ENCODE results near the gene RPL35. TPM values are rescaled to one million over a fixed set of nuclear protein-coding genes. Genes with fewer than 3 reads are reported as not detected.

The RPL35 gene
- total and polyA plus RNA-seq, 7 experiments from 2014 or later = 1,415 to 2,135 (median 1,872) TPM

GRCh38 chr9:124863371-124863871 lies 1.7 kb upstream of the RPL35 start:
- ATAC-seq (no peak), DNase-seq (no peak)
- H3K9me3 Mint-ChIP-seq = peaks cover 0 to 2% (median 0%) of the 10 kb centered on the region in 11 donors
- H3K27me3 ChIP-seq (ENCODE audit: control insufficient read depth in 2 of 2, insufficient read depth in 2 of 2, low read length in 2 of 2) = no peaks in the 10 kb centered on the region
- H3K4me3 ChIP-seq (ENCODE audit: low read length) = no peak overlapping the region
- peaks cover 0 to 31% (median 0%) of the 10 kb centered on the region in 3 experiments for H3K36me3 ChIP-seq (ENCODE audit: control insufficient read depth in 2 of 3, insufficient read depth in 3 of 3, low read length in 3 of 3)
- peak overlapping the region; percentile 1 to 96 (median 64) for H3K4me3 Mint-ChIP-seq
- H3K27me3 Mint-ChIP-seq = no peaks in the 10 kb centered on the region
- peaks cover 7 to 46% (median 35%) of the 10 kb centered on the region in 7 donors for H3K4me1 Mint-ChIP-seq
- H3K27ac ChIP-seq (ENCODE audit: low read depth, low read length) = no peak overlapping the region
- CTCF ChIA-PET = interaction anchor here (2.4 kb wide), 1 partner anchor 11 kb away, joined by 7 read pairs; no protein-coding TSS in a partner anchor
- no peaks in the 10 kb centered on the region for H3K9me3 ChIP-seq (ENCODE audit: control insufficient read depth in 2 of 3, low read length in 3 of 3)
- H3K27ac Mint-ChIP-seq = peak overlapping the region in 4 of 9 donors; percentile 25 to 62 (median 49)
- H3K36me3 Mint-ChIP-seq = peaks cover 4 to 20% (median 13%) of the 10 kb centered on the region in 5 donors
- peaks cover 15 to 21% of the 10 kb centered on the region in 2 donors for H3K4me1 ChIP-seq (ENCODE audit: control insufficient read depth in 2 of 2, insufficient read depth in 2 of 2, low read length in 2 of 2)
- POLR2A ChIA-PET = interaction anchor here (0.6 to 1.6 kb wide), 2 partner anchors 205 to 378 kb away, joined by 4 to 5 read pairs; partner anchors contain the start of gene HSPA5
- intact Hi-C loops (cut with micrococcal nuclease) = loop anchor here (2.0 to 10.0 kb wide), 6 partner anchors 279 to 1956 kb away; partner anchors contain the start of genes PBX3 (in 1 of the 2), PPP6C (in 1 of the 2), PSMB7 (in 1 of the 2) and RC3H2 (in 1 of the 2)

GRCh38 chr9:124860582-124861341 lies 995 bp downstream of the RPL35 start:
- H3K36me3 Mint-ChIP-seq = peaks cover 4 to 26% (median 13%) of the 10 kb centered on the region in 5 donors
- no peaks in the 10 kb centered on the region for H3K27me3 Mint-ChIP-seq
- peak overlapping the region; percentile 85 to 99 (median 96) for H3K27ac Mint-ChIP-seq
- no peak for DNase-seq
- Histone ChIP-seq H3K27ac (ENCODE audit: low read depth, low read length) (peak overlapping the region; percentile 87), H3K4me3 (ENCODE audit: low read length) (peak overlapping the region; percentile 88), H3K27me3 (ENCODE audit: control insufficient read depth in 2 of 2, insufficient read depth in 2 of 2, low read length in 2 of 2) (no peaks in the 10 kb centered on the region), H3K9me3 (ENCODE audit: control insufficient read depth in 2 of 3, low read length in 3 of 3) (no peaks in the 10 kb centered on the region), H3K4me1 (ENCODE audit: control insufficient read depth in 2 of 2, insufficient read depth in 2 of 2, low read length in 2 of 2) (peaks cover 7 to 16% of the 10 kb centered on the region in 2 donors), H3K36me3 (ENCODE audit: control insufficient read depth in 2 of 3, insufficient read depth in 3 of 3, low read length in 3 of 3) (peaks cover 0 to 52% (median 6%) of the 10 kb centered on the region in 3 experiments)
- ChIA-PET CTCF (interaction anchor here (0.6 to 2.4 kb wide), 2 partner anchors 8 to 86 kb away, joined by 4 to 7 read pairs; no protein-coding TSS in a partner anchor), POLR2A (interaction anchor here (1.0 to 2.9 kb wide), 9 partner anchors 8 to 381 kb away, joined by 3 to 14 read pairs (median 6); partner anchors contain the start of genes HSPA5, NR6A1 and WDR38)
- no peaks in the 10 kb centered on the region for H3K9me3 Mint-ChIP-seq
- H3K4me1 Mint-ChIP-seq = peaks cover 7 to 36% (median 29%) of the 10 kb centered on the region in 7 donors
- no peak for ATAC-seq
- intact Hi-C loops (cut with micrococcal nuclease) = loop anchor here (1.0 to 10.0 kb wide), 7 partner anchors 9 to 1953 kb away; partner anchors contain the start of genes GAPVD1 (in 1 of the 2), GOLGA1 (in 1 of the 2), PPP6C (in 1 of the 2) and PSMB7 (in 1 of the 2)
- peak overlapping the region; percentile 89 to 99 (median 95) for H3K4me3 Mint-ChIP-seq

DNA sequence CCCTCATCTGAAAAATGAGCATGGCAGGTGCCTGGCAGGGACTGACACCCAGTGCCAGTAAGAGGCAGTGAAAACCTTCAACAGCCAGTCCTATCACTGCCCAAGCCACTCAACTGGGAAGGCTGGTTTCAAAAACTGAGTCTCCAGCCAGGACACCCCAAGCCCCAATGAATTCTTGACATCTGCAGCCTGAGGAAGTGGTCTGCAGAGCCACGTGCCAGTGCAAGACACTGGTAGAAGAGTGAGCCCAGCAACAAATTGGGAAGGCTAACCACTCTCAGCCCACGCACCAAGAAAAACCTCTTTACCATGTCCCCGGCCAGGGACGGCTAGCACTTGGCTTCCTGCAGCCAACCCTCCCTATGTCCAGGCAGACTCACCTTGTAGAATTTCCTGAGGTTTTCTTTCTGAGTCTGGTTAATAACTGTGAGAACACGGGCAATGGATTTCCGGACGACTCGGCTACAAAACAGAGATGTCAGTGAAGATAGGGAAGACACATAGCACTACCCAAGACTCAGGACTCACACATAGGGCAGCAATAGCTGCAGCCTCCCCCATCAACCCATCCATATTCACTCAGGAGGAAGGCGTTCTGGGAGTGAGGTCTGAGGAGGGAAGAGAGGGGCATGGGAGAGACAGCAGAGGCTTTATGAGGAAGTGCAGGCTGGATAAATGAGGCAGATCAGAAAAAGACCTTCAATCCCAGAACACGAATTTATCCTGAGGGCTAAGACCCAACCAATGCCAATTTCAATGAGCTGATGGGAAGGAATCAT lies 1.8 kb downstream of the RPL35 start:
- no peaks in the 10 kb centered on the region for H3K9me3 Mint-ChIP-seq
- H3K27me3 Mint-ChIP-seq = no peaks in the 10 kb centered on the region
- peak overlapping the region; percentile 59 to 98 (median 94) for H3K4me3 Mint-ChIP-seq
- peaks cover 0 to 52% (median 6%) of the 10 kb centered on the region in 3 experiments for H3K36me3 ChIP-seq (ENCODE audit: control insufficient read depth in 2 of 3, insufficient read depth in 3 of 3, low read length in 3 of 3)
- H3K4me1 ChIP-seq (ENCODE audit: control insufficient read depth in 2 of 2, insufficient read depth in 2 of 2, low read length in 2 of 2) = peaks cover 7 to 16% of the 10 kb centered on the region in 2 donors
- no peaks in the 10 kb centered on the region for H3K9me3 ChIP-seq (ENCODE audit: control insufficient read depth in 2 of 3, low read length in 3 of 3)
- intact Hi-C loops (cut with micrococcal nuclease) = loop anchor here (2.0 to 10.0 kb wide), 7 partner anchors 81 to 1953 kb away; partner anchors contain the start of genes GAPVD1 (in 1 of the 2), GOLGA1 (in 1 of the 2), PPP6C (in 1 of the 2) and PSMB7 (in 1 of the 2)
- DNase-seq (no peak), ATAC-seq (no peak)
- no peaks in the 10 kb centered on the region for H3K27me3 ChIP-seq (ENCODE audit: control insufficient read depth in 2 of 2, insufficient read depth in 2 of 2, low read length in 2 of 2)
- peak overlapping the region; percentile 87 for H3K27ac ChIP-seq (ENCODE audit: low read depth, low read length)
- peak overlapping the region; percentile 25 to 97 (median 85) for H3K27ac Mint-ChIP-seq
- POLR2A ChIA-PET = interaction anchor here (1.0 to 2.9 kb wide), 4 partner anchors 9 to 382 kb away, joined by 3 to 12 read pairs (median 6); partner anchors contain the start of gene HSPA5
- peak overlapping the region; percentile 88 for H3K4me3 ChIP-seq (ENCODE audit: low read length)
- H3K36me3 Mint-ChIP-seq = peaks cover 4 to 26% (median 13%) of the 10 kb centered on the region in 5 donors
- CTCF ChIA-PET = interaction anchor here (0.6 kb wide), 1 partner anchor 85 kb away, joined by 4 read pairs; no protein-coding TSS in a partner anchor
- peaks cover 7 to 37% (median 29%) of the 10 kb centered on the region in 7 donors for H3K4me1 Mint-ChIP-seq

DNA sequence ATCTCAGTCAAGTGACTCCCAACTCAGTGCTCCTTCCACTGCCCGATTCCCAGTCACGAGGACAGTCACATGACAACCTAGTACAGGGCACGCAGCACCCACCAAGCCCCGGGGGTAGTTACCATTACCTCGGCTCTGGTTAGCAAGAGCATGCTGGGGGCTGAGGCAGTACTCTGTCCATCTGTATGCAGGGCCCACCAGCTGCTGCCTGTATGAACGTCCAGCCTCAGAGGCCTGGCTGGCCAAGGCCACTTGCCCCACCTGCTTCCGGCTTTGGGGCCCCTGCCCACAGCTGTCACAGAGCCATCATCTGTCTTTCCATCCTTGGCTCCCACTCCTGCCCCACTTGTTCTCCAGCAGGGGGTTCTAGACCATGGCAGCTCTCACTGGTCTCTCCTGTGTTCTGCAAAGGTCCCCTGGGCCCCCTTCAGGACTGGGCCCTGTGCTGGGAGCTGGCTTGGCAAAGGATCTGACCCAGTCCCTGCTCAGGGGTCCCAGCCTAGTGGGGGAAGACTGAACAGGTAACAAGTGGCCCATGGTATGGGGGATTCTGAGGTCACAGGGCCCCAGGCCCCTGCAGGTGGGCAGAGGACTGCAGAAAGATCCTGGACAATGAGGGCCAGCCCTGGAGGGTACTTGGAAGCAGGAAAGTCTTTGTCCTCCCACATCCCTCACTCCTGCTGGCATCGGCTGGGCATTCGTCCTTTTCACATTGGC lies 3.3 kb downstream of the RPL35 start:
- Mint-ChIP-seq H3K27me3 (no peaks in the 10 kb centered on the region), H3K4me1 (peaks cover 7 to 35% (median 29%) of the 10 kb centered on the region in 7 donors), H3K36me3 (peaks cover 4 to 26% (median 13%) of the 10 kb centered on the region in 5 donors), H3K9me3 (no peaks in the 10 kb centered on the region), H3K27ac (peak overlapping the region in 1 of 9 donors; percentile 14), H3K4me3 (no peak overlapping the region)
- DNase-seq = no peak
- Histone ChIP-seq H3K27me3 (ENCODE audit: control insufficient read depth in 2 of 2, insufficient read depth in 2 of 2, low read length in 2 of 2) (no peaks in the 10 kb centered on the region), H3K9me3 (ENCODE audit: control insufficient read depth in 2 of 3, low read length in 3 of 3) (no peaks in the 10 kb centered on the region), H3K27ac (ENCODE audit: low read depth, low read length) (no peak overlapping the region), H3K4me1 (ENCODE audit: control insufficient read depth in 2 of 2, insufficient read depth in 2 of 2, low read length in 2 of 2) (peaks cover 7 to 16% of the 10 kb centered on the region in 2 donors), H3K36me3 (ENCODE audit: control insufficient read depth in 2 of 3, insufficient read depth in 3 of 3, low read length in 3 of 3) (peaks cover 0 to 52% (median 6%) of the 10 kb centered on the region in 3 experiments), H3K4me3 (ENCODE audit: low read length) (no peak overlapping the region)
- ChIA-PET CTCF (no interaction called here), POLR2A (interaction anchor here (0.6 kb wide), 2 partner anchors 11 to 437 kb away, joined by 3 read pairs; no protein-coding TSS in a partner anchor)
- intact Hi-C loops (cut with micrococcal nuclease) = loop anchor here in 1 of 2 donors (10.0 kb wide), 1 partner anchor 244 kb away; no protein-coding TSS in a partner anchor
- no peak for ATAC-seq

- no peaks in the 10 kb centered on the region for H3K27me3 ChIP-seq (ENCODE audit: control insufficient read depth in 2 of 2, insufficient read depth in 2 of 2, low read length in 2 of 2)
- intact Hi-C loops (cut with micrococcal nuclease) = loop anchor here in 1 of 2 donors (10.0 kb wide), 1 partner anchor 243 kb away; no protein-coding TSS in a partner anchor
- ChIA-PET POLR2A (interaction anchor here (1.3 to 1.4 kb wide), 2 partner anchors 23 to 91 kb away, joined by 4 read pairs; no protein-coding TSS in a partner anchor), CTCF (no interaction called here)
- Mint-ChIP-seq H3K4me1 (peaks cover 11 to 39% (median 31%) of the 10 kb centered on the region in 7 donors), H3K4me3 (no peak overlapping the region), H3K27ac (peak overlapping the region in 2 of 9 donors; percentile 14 to 38), H3K36me3 (peaks cover 4 to 26% (median 13%) of the 10 kb centered on the region in 5 donors), H3K9me3 (no peaks in the 10 kb centered on the region), H3K27me3 (no peaks in the 10 kb centered on the region)
- no peak overlapping the region for H3K27ac ChIP-seq (ENCODE audit: low read depth, low read length)
- peaks cover 11 to 19% of the 10 kb centered on the region in 2 donors for H3K4me1 ChIP-seq (ENCODE audit: control insufficient read depth in 2 of 2, insufficient read depth in 2 of 2, low read length in 2 of 2)
- H3K36me3 ChIP-seq (ENCODE audit: control insufficient read depth in 2 of 3, insufficient read depth in 3 of 3, low read length in 3 of 3) = peaks cover 0 to 52% (median 6%) of the 10 kb centered on the region in 3 experiments
- H3K9me3 ChIP-seq (ENCODE audit: control insufficient read depth in 2 of 3, low read length in 3 of 3) = no peaks in the 10 kb centered on the region
- no peak overlapping the region for H3K4me3 ChIP-seq (ENCODE audit: low read length)
- DNase-seq = no peak
- no peak for ATAC-seq
These were observed 4.1 kb downstream of the RPL35 start for GRCh38 chr9:124857533-124858162.
